HCT116 (cell line): ENCODE results near the gene NEURL3. TPM values are rescaled to one million over a fixed set of nuclear protein-coding genes. Genes with fewer than 3 reads are reported as not detected.

ENCODE experiments used
- ATAC-seq: fragments of 200-7000 bp; cut with Tn5 transposase; 2 replicates; pipeline ENCODE4 v1.9.1; 2020; ENCODE audit warnings: mild to moderate bottlenecking, moderate library complexity
- BruUV-seq: library from RNA; stranded (reverse); fragments of 400-500 nt; replicated peaks from 2 replicates; lab custom pipeline; 2021; lab: Mats Ljungman, UMichigan
- CTCF ChIA-PET: fragments of 300-600 bp; sonication (Branson Sonifier 250); formaldehyde crosslinking; loops from one replicate; lab custom pipeline; 2021; ENCODE audit warnings: antibody characterized with exemption; lab: Charles Lee
- POLR2A ChIA-PET: fragments of 300-600, 350-600 bp; sonication (Branson Sonifier 250); formaldehyde crosslinking; loops from one replicate; lab custom pipeline; 2021; ENCODE audit warnings: antibody characterized with exemption; lab: Charles Lee
- RAD21 ChIA-PET, 2 experiments: fragments of 300-600 bp; sonication (Branson Sonifier 250); formaldehyde crosslinking; loops; one replicate each; lab custom pipeline; 2023; ENCODE audit warnings: low total read pairs in 2 of 2; ENCODE audit not compliant: uncharacterized antibody in 2 of 2, unreplicated experiment in 2 of 2, low non-redundant PET in 1 of 2; lab: Charles Lee
- DNase-seq: peaks from one replicate; pipeline ENCODE4 v3.0.0-alpha.2; 2010; ENCODE audit warnings: low read depth, low spot score
- H2AFZ ChIP-seq: fragments of 200-600 bp; shearing (Covaris generic), sonication (generic); 2 replicates; pipeline ENCODE4 v1.6.1; 2017; ENCODE audit warnings: low read depth, mixed run types, mixed read lengths, antibody characterized with exemption, low read length; ENCODE audit not compliant: poor library complexity, severe bottlenecking
- H3K27ac ChIP-seq: 2 replicates; pipeline ENCODE4 v1.5.1; 2012; ENCODE audit warnings: low read depth, low read length
- H3K27me3 ChIP-seq: fragments of 200-600 bp; sonication (generic); 2 replicates; pipeline ENCODE4 v1.6.1; 2016; ENCODE audit warnings: mixed run types, low read length, mixed read lengths; ENCODE audit not compliant: insufficient read depth
- H3K36me3 ChIP-seq, 2 experiments: fragments of 200-500 bp in 1 of 2; fragments of 200-600 bp in 1 of 2; sonication (Bioruptor generic) in 1 of 2; sonication (generic) in 1 of 2; 2 replicates each; pipeline versions ENCODE4 v1.5.1 to v1.6.1; 2014 to 2016; ENCODE audit warnings: low read length in 2 of 2, inconsistent platforms in 1 of 2, mixed read lengths in 1 of 2, mixed run types in 1 of 2; ENCODE audit not compliant: insufficient read depth in 2 of 2, control insufficient read depth in 1 of 2
- H3K4me1 ChIP-seq, 2 experiments: fragments of 200-600 bp in 1 of 2; sonication (generic) in 1 of 2; 2 replicates each; pipeline versions ENCODE4 v1.5.1 to v1.6.1; 2012 to 2017; ENCODE audit warnings: low read length in 2 of 2, inconsistent platforms in 1 of 2, mild to moderate bottlenecking in 1 of 2, mixed read lengths in 1 of 2, mixed run types in 1 of 2, moderate library complexity in 1 of 2; ENCODE audit not compliant: insufficient read depth in 2 of 2, control insufficient read depth in 1 of 2
- H3K4me2 ChIP-seq: fragments of 200-600 bp; sonication (generic); 2 replicates; pipeline ENCODE4 v1.6.1; 2017; ENCODE audit warnings: mixed run types, low read length, mixed read lengths
- H3K4me3 ChIP-seq, 2 experiments: fragments of 200-600 bp in 1 of 2; sonication (generic) in 1 of 2; replicated peaks in 1 of 2; 2 replicates each; pipeline ENCODE4 v1.5.1; 2011 to 2016; ENCODE audit warnings: low read length in 2 of 2, control low read depth in 1 of 2, low read depth in 1 of 2, mild to moderate bottlenecking in 1 of 2, mixed read lengths in 1 of 2, mixed run types in 1 of 2
- H3K79me2 ChIP-seq: fragments of 200-600 bp; sonication (generic); 2 replicates; pipeline ENCODE4 v1.6.1; 2017; ENCODE audit warnings: mild to moderate bottlenecking, mixed run types, low read length, moderate library complexity, mixed read lengths; ENCODE audit not compliant: insufficient read depth
- H3K9ac ChIP-seq: fragments of 200-600 bp; sonication (generic); 2 replicates; pipeline ENCODE4 v1.6.1; 2016; ENCODE audit warnings: low read length, mixed read lengths
- H3K9me2 ChIP-seq: fragments of 200-600 bp; sonication (generic), shearing (Covaris generic); 2 replicates; pipeline ENCODE4 v1.6.1; 2017; ENCODE audit warnings: mixed run types, mild to moderate bottlenecking, moderate library complexity; ENCODE audit not compliant: insufficient read depth
- H3K9me3 ChIP-seq, 2 experiments: fragments of 200-500 bp in 1 of 2; fragments of 200-600 bp in 1 of 2; sonication (Bioruptor generic) in 1 of 2; sonication (generic) in 1 of 2; 2 replicates each; pipeline ENCODE4 v1.6.1; 2014 to 2017; ENCODE audit warnings: low read length in 2 of 2, mixed read lengths in 2 of 2, inconsistent platforms in 1 of 2, low read depth in 1 of 2, mild to moderate bottlenecking in 1 of 2, mixed run types in 1 of 2, moderate library complexity in 1 of 2; ENCODE audit not compliant: control insufficient read depth in 1 of 2, insufficient read depth in 1 of 2
- H4K20me1 ChIP-seq: fragments of 200-600 bp; sonication (generic), shearing (Covaris generic); 2 replicates; pipeline ENCODE4 v1.6.1; 2017; ENCODE audit warnings: mixed run types, mild to moderate bottlenecking, moderate library complexity; ENCODE audit not compliant: insufficient read depth
- CEBPB ChIP-seq: IDR thresholded peaks from 2 replicates; pipeline ENCODE4 v1.6.1; 2012; ENCODE audit warnings: low read depth
- EZH2 ChIP-seq: fragments of 200-600 bp; sonication (generic); IDR thresholded peaks from 2 replicates; pipeline ENCODE4 v1.6.1; 2017; ENCODE audit warnings: antibody characterized with exemption, mixed run types
- JUND ChIP-seq: IDR thresholded peaks from 2 replicates; pipeline ENCODE4 v1.6.1; 2012
- POLR2AphosphoS5 ChIP-seq: IDR thresholded peaks from 2 replicates; pipeline ENCODE4 v1.6.1; 2011; ENCODE audit warnings: mild to moderate bottlenecking, low read depth, low read length, moderate library complexity
- RAD21 ChIP-seq: IDR thresholded peaks from 2 replicates; pipeline ENCODE4 v1.6.1; 2012; ENCODE audit warnings: low read depth, mild to moderate bottlenecking
- TCF7L2 ChIP-seq: IDR thresholded peaks from 2 replicates; pipeline ENCODE4 v1.7.0; 2011; ENCODE audit warnings: borderline replicate concordance, inconsistent platforms; ENCODE audit not compliant: insufficient read depth, insufficient read length; ENCODE audit errors: extremely low read depth
- YY1 ChIP-seq: IDR thresholded peaks from 2 replicates; pipeline ENCODE4 v1.6.1; 2011; ENCODE audit warnings: low read length, low read depth, moderate library complexity, mild to moderate bottlenecking; ENCODE audit not compliant: insufficient replicate concordance; ENCODE audit errors: extremely low read depth
- ZFX ChIP-seq: fragments of 450-650 bp; IDR thresholded peaks from 2 replicates; pipeline ENCODE4 v1.6.1; 2017
- intact Hi-C: fragments of 100-400 bp; cut with micrococcal nuclease; formaldehyde crosslinking; loops from 2 replicates; pipeline ENCODE4 v1.10.0; 2022
- total RNA-seq: library from RNA; stranded (reverse); gene quantifications from one replicate; pipeline ENCODE4 v1.2.1, GENCODE V29; 2021; ENCODE audit not compliant: unreplicated experiment
- TF ChIP-seq, protein P1 (sequence below): IDR thresholded peaks from 2 replicates; pipeline ENCODE4 v1.6.1; 2012; ENCODE audit warnings: low read depth

The NEURL3 gene
- total RNA-seq, 1 experiment from 2014 or later: not detected

DNA sequence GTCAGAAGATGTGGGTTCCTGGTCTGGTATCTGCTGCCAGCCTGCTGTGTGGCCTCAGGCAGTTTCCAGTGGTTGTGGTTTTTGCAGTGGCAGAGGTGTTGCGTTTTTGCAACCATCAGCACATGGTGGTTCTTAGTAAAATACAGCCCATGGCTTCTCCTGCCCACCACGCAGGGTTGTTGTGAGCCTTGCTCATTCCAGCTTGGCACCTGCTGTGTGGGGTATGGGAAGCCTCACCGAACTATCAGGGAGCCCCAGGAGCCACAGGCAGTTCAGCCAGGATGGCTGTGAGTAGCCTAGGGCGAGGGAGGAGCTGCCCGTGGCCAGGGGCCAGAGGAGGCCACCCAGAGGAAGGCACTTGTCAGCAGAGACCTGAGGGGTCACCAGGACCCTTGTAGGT, 41.2 kb upstream of the NEURL3 start:
- H4K20me1 ChIP-seq: no peaks in the 10 kb centered on the region
- POLR2A ChIA-PET: no interaction called here
- BruUV-seq: no TSS peak
- CTCF ChIA-PET: no interaction called here
- H3K4me2 ChIP-seq: no peak overlapping the region
- H3K4me3 ChIP-seq: no peak overlapping the region
- no peaks in the 10 kb centered on the region for H3K27me3 ChIP-seq
- no peak overlapping the region for H2AFZ ChIP-seq
- no peaks in the 10 kb centered on the region for H3K9me2 ChIP-seq
- no peaks in the 10 kb centered on the region for H3K79me2 ChIP-seq
- H3K9me3 ChIP-seq: no peaks in the 10 kb centered on the region
- no peak overlapping the region for H3K9ac ChIP-seq
- H3K4me1 ChIP-seq: peaks cover 9 to 26% of the 10 kb centered on the region in 2 experiments; a peak in 3 of 4 replicates
- intact Hi-C loops: no loop called here
- no peaks in the 10 kb centered on the region for H3K36me3 ChIP-seq
- TF ChIP-seq POLR2AphosphoS5 (no peak), YY1 (no peak), ZFX (no peak), TCF7L2 (no peak), RAD21 (no peak), EZH2 (no peak), CEBPB (no peak), JUND (no peak)
- TF ChIP-seq, protein P1, sequence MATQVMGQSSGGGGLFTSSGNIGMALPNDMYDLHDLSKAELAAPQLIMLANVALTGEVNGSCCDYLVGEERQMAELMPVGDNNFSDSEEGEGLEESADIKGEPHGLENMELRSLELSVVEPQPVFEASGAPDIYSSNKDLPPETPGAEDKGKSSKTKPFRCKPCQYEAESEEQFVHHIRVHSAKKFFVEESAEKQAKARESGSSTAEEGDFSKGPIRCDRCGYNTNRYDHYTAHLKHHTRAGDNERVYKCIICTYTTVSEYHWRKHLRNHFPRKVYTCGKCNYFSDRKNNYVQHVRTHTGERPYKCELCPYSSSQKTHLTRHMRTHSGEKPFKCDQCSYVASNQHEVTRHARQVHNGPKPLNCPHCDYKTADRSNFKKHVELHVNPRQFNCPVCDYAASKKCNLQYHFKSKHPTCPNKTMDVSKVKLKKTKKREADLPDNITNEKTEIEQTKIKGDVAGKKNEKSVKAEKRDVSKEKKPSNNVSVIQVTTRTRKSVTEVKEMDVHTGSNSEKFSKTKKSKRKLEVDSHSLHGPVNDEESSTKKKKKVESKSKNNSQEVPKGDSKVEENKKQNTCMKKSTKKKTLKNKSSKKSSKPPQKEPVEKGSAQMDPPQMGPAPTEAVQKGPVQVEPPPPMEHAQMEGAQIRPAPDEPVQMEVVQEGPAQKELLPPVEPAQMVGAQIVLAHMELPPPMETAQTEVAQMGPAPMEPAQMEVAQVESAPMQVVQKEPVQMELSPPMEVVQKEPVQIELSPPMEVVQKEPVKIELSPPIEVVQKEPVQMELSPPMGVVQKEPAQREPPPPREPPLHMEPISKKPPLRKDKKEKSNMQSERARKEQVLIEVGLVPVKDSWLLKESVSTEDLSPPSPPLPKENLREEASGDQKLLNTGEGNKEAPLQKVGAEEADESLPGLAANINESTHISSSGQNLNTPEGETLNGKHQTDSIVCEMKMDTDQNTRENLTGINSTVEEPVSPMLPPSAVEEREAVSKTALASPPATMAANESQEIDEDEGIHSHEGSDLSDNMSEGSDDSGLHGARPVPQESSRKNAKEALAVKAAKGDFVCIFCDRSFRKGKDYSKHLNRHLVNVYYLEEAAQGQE: no peak
- RAD21 ChIA-PET: no interaction called here
- ATAC-seq (no peak), DNase-seq (no peak)
- no peak overlapping the region for H3K27ac ChIP-seq
